Measurements from ENCODE around the gene SMG6. TPM values are rescaled to one million over a fixed set of nuclear protein-coding genes. Genes with fewer than 3 reads are reported as not detected.

The SMG6 gene
- total RNA-seq, 1 donor from 2014 or later, result 26.3 TPM

GRCh38 chr17:2051933-2052559, 251.5 kb downstream of the SMG6 start:
- DNase-seq (ENCODE audit: low read depth in 2 of 2), result no peak

- DNase-seq (ENCODE audit: low read depth in 2 of 2), result peak in 1 of 2 donors; percentile 53
These were observed 252.3 kb downstream of the SMG6 start for GRCh38 chr17:2051061-2051932.

- peak in 1 of 2 donors; percentile 66 for DNase-seq (ENCODE audit: low read depth in 2 of 2)
These were observed 253.1 kb downstream of the SMG6 start for GRCh38 chr17:2050300-2051060.

GRCh38 chr17:2049333-2050299, 254.0 kb downstream of the SMG6 start:
- DNase-seq (ENCODE audit: low read depth in 2 of 2), result peak in 1 of 2 donors; percentile 85

GRCh38 chr17:2048805-2049204, 254.8 kb downstream of the SMG6 start:
- DNase-seq (ENCODE audit: low read depth in 2 of 2), result no peak

- no peak for DNase-seq (ENCODE audit: low read depth in 2 of 2)
These were observed 256.0 kb downstream of the SMG6 start for GRCh38 chr17:2047590-2047989.

GRCh38 chr17:2044263-2044894, 259.2 kb downstream of the SMG6 start:
- no peak for DNase-seq (ENCODE audit: low read depth in 2 of 2)

GRCh38 chr17:2043785-2044184, 259.8 kb downstream of the SMG6 start:
- no peak for DNase-seq (ENCODE audit: low read depth in 2 of 2)

GRCh38 chr17:2042933-2043332, 260.7 kb downstream of the SMG6 start:
- no peak for DNase-seq (ENCODE audit: low read depth in 2 of 2)

- peak in 1 of 2 donors; percentile 57 for DNase-seq (ENCODE audit: low read depth in 2 of 2)
These were observed 261.2 kb downstream of the SMG6 start for GRCh38 chr17:2042390-2042847.

- DNase-seq (ENCODE audit: low read depth in 2 of 2), result peak; percentile 90 to 92
These were observed 261.8 kb downstream of the SMG6 start, which contains the start of gene OVCA2 for GRCh38 chr17:2041561-2042389. OVCA2 (plus strand) TSS chr17:2042022; CDS start chr17:2042048, 26 bp downstream.

- no peak for DNase-seq (ENCODE audit: low read depth in 2 of 2)
These were observed 262.5 kb downstream of the SMG6 start for GRCh38 chr17:2040942-2041560.

- no peak for DNase-seq (ENCODE audit: low read depth in 2 of 2)
These were observed 263.3 kb downstream of the SMG6 start for GRCh38 chr17:2040219-2040827.

- no peak for DNase-seq (ENCODE audit: low read depth in 2 of 2)
These were observed 266.4 kb downstream of the SMG6 start for GRCh38 chr17:2037155-2037554.

GRCh38 chr17:2035541-2036488, 267.8 kb downstream of the SMG6 start:
- DNase-seq (ENCODE audit: low read depth in 2 of 2), result no peak

GRCh38 chr17:2034806-2035540, 268.6 kb downstream of the SMG6 start:
- no peak for DNase-seq (ENCODE audit: low read depth in 2 of 2)

GRCh38 chr17:2034157-2034556, 269.4 kb downstream of the SMG6 start:
- no peak for DNase-seq (ENCODE audit: low read depth in 2 of 2)
